Measurements from ENCODE around the gene ADIRF. TPM values are rescaled to one million over a fixed set of nuclear protein-coding genes. Genes with fewer than 3 reads are reported as not detected.

Gene ADIRF
- total and polyA plus RNA-seq, 10 of the 15 experiments (the other 5 are each of a cell fraction or from before 2014, with no cell fraction given) = 0.12 to 2.5 (median 0.70) TPM; not detected in 2

- ChIA-PET SMC1A (ENCODE audit: uncharacterized antibody, unreplicated experiment) (no interaction called here), CTCF (interaction anchor here (0.6 to 1.6 kb wide), 4 partner anchors 9 to 276 kb away, joined by 3 to 6 read pairs (median 4); no protein-coding TSS in a partner anchor), RAD21 (ENCODE audit: unreplicated experiment) (interaction anchor here (1.9 kb wide), 1 partner anchor 123 kb away, joined by 5 read pairs; no protein-coding TSS in a partner anchor), POLR2A (interaction anchor here (1.8 to 1.9 kb wide), 2 partner anchors 123 to 126 kb away, joined by 7 to 9 read pairs; partner anchors contain the start of genes GLUD1 and SHLD2)
- H3K4me3 ChIP-seq = no peak overlapping the region
- H3K9ac ChIP-seq (ENCODE audit: control insufficient read depth, insufficient read depth, low read length) = no peak overlapping the region
- 88% methylated on average over 8 of the region's 8 CpGs for WGBS (ENCODE audit: insufficient coverage, insufficient replicate concordance, low lambda C conversion rate, missing lambda C conversion rate)
- H2AFZ ChIP-seq (ENCODE audit: control insufficient read depth, low read depth, low read length) = no peak overlapping the region
- in situ Hi-C loops (cut with MboI) = no loop called here
- H3K9me3 ChIP-seq (replicated peaks; ENCODE audit: control insufficient read depth, insufficient read depth, low read length) = no peaks in the 10 kb centered on the region
- H4K20me1 ChIP-seq (ENCODE audit: control insufficient read depth, insufficient read depth) = no peaks in the 10 kb centered on the region
- TF ChIP-seq DPF2 (IDR thresholded peaks at IDR 0.05) (no peak), JUND (IDR thresholded peaks at IDR 0.05; ENCODE audit: low read depth, low read length) (no peak), BCL3 (IDR thresholded peaks at IDR 0.05; ENCODE audit: borderline replicate concordance, insufficient read depth, low read depth, low read length, poor library complexity, severe bottlenecking) (no peak), JUNB (IDR thresholded peaks at IDR 0.05) (no peak), ETV6 (conservative IDR thresholded peaks at IDR 0.05 in 1 of 2, IDR thresholded peaks at IDR 0.05 in 1 of 2; ENCODE audit: borderline replicate concordance in 1 of 2, low read depth in 1 of 2) (no peak), CREM (IDR thresholded peaks at IDR 0.05; ENCODE audit: low read depth) (no peak), RBBP5 (conservative IDR thresholded peaks at IDR 0.05) (no peak), ZNF217 (IDR thresholded peaks at IDR 0.05) (no peak), TBL1XR1 (IDR thresholded peaks at IDR 0.05; ENCODE audit: low read depth, low read length) (no peak)
- H3K36me3 ChIP-seq (ENCODE audit: control insufficient read depth in 2 of 2, insufficient read depth in 2 of 2, low read length in 1 of 2) = no peaks in the 10 kb centered on the region
- H3K4me1 ChIP-seq (ENCODE audit: control insufficient read depth, insufficient read depth, low read length) = peaks cover 49% of the 10 kb centered on the region
- no peaks in the 10 kb centered on the region for H3K79me2 ChIP-seq (ENCODE audit: control insufficient read depth, insufficient read depth, low read length)
- H3K27me3 ChIP-seq (replicated peaks in 1 of 2; ENCODE audit: control insufficient read depth in 2 of 2, insufficient read depth in 2 of 2, low read length in 1 of 2) = peaks cover 0 to 2% of the 10 kb centered on the region in 2 experiments; a peak in 1 of 4 replicates
- intact Hi-C loops (cut with micrococcal nuclease; ENCODE audit: unreplicated experiment) = loop anchor here (5.0 kb wide), 1 partner anchor 123 kb away; the partner anchor contains the start of gene GLUD1
- BruUV-seq (replicated peaks) = no TSS peak
- peak overlapping the region; percentile 53 for H3K4me2 ChIP-seq (ENCODE audit: control insufficient read depth, insufficient read depth)
- no peak overlapping the region for H3K27ac ChIP-seq (ENCODE audit: control insufficient read depth, insufficient read depth)
- DNase-seq (ENCODE audit: low read depth, low spot score) (no peak), ATAC-seq (no peak), FAIRE-seq (no peak)
Observed at GRCh38 chr10:86969421-86970041, 1.2 kb downstream of the ADIRF start.

All from GM12878 (cell line).